ENCODE data around the gene GJB1.

- no peak for TF ChIP-seq EP300 (IDR thresholded peaks at IDR 0.05)
- no peak for TF ChIP-seq CTCF (IDR thresholded peaks at IDR 0.05)
These were observed 13.8 kb downstream of the GJB1 start for GRCh38 chrX:71236836-71237235.

Data from gastroesophageal sphincter (tissue), 3 donors.